Activated T-cell treated with anti-CD3 and anti-CD28 coated beads for 4 hours (primary cell): Measurements from ENCODE around the gene TESK1.
"Not testable (repeated sequence)": the region's sequence is repeated elsewhere in the genome, so short reads cannot be mapped to it uniquely, and the experiment has no call there.

Experiments used
- DNase-seq: peaks from one replicate; pipeline ENCODE4 v3.0.0-alpha.2; 2020

The TESK1 gene

DNA sequence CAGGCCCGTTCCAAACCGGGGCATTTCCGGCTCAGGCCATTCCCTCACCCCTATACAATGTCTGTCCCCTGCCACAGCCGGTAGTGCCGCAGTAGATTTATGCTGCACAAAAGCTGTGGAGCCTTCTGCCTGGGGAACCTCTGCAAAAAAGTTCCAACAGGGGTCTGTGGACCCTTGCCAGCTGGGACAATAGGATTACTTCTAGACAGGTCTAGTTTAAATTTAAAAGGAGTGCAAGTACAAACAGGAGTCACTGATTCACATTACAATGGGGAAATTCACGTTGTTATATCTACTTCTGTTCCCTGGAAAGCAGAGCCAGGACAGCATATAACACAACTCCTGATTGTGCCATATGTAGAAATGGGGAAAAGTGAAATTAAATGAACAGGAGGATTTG lies 21.5 kb upstream of the TESK1 start:
- not testable (repeated sequence) for DNase-seq

DNA sequence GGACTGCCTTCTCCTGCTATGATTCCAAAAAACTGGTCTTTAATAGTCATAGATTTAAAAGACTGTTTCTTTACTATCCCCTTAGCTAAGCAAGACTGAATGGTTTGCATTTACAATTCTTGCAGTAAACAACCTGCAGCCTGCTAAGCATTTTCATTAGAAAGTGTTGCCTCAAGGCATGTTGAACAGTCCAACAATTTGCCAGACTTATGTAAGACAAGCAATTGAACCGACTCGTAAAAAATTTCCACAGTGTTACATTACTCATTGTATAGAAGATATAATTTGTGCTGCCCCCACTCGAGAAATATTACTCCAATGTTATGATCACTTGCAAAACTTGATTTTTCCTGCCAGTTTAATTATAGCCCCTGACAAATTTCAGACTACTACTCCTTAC lies 20.4 kb upstream of the TESK1 start:
- DNase-seq = not testable (repeated sequence)

DNA sequence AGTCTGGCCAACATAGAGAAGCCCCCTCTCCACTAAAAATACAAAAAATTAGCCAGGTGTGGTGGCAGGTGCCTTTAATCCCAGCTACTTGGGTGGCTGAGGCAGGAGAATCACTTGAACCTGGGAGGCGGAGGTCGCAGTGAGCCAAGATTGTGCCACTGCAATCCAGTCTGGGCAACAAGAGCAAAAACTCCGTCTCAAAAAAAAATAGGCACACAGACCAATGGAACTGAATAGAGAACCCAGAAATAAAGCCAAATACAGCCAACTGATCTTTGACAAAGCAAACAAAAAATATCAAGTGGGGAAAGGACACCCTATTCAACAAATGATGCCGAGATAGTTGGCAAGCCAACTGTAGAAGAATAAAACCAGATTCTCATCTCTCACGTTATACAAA lies 16.6 kb upstream of the TESK1 start:
- not testable (repeated sequence) for DNase-seq

DNA sequence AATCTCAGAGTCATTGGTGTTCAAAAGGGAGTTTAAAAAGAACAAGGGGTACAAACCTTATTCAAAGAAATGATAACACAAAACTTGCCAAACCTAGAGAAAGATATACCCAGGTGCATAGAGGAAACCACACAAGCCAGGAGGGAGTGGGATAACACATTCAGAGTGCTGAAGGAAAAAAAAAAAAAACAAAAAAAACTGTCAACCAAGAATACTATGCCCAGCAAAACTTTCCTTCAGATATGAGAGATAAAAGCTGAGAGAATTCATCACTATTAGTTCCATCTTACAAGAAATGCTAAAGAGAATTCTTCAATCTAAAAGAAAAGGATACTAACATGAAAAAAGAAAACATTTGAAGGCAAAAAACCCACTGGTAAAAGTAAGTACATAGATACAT lies 11.5 kb upstream of the TESK1 start:
- DNase-seq = no peak

DNA sequence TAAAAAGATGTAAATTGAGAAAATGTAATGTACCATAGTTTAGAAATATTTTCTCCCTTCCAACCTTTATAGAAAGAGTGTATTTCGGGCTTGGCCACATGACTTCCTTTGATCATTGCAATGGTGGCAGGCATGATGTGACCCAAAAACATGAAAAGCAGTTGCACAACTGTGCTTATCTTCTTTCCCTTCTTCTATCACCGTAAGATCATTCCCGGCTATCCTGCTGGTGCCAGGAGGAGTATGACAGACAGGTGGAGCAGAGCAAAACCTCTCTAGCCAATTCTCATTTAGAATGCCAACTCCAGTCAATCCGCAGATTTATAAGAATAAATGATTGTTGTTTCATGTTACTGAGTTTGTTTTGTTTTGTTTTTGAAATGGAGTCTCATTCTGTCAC lies 10.6 kb upstream of the TESK1 start:
- no peak for DNase-seq

DNA sequence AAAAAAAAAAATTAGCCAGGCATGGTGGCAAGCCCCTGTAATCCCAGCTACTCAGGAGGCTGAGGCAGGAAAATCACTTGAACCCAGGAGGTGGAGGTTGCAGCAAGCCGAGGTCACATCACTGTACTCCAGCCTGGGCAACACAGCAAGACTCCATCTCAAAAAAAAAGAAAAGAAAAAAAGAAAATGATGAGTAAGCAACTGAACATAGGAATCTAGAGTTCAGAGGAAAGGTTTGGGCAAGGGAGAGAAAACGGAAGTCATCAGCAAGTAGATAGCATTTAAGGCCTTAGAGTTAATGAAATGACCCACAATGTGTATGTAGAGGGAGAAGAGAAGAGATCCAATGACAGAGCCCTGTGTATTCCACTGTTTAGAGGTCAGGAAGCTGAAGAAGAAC lies 8.2 kb upstream of the TESK1 start:
- not testable (repeated sequence) for DNase-seq

DNA sequence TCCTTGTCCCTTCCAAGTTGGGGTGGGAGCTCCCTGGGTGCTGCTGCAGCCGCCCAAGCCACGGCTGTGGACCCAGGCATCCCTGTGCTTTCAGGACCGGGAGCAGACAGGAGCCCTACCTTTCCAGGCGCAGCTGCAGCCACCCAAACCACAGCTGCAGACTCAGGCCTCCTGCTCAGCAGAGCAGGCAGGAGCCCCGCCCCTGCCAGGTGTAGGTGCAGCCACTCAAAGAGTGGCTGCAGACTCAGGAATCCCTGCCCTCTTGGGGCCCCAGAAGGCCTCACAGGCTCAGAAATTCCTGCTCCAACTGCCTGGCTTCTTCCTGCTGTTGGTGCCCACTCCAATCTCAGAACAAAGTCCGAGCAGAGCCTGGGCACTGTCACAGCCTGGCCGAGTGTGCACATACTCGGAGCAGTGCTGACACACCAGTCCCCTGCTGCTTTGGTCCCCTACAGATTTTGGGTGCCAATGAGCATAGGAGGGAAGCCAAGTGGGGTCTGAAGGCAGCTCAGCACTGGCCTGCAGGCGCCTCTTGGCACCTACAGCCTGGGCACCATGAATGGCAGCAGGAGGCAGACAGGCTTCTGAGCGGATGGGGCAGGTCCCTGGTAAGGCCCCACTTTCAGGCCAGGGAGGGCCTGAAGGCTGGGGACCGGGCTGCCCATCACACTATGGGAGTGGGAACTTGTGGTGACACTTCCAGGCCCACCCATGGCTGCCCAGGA lies 6.0 kb upstream of the TESK1 start:
- DNase-seq = no peak

DNA sequence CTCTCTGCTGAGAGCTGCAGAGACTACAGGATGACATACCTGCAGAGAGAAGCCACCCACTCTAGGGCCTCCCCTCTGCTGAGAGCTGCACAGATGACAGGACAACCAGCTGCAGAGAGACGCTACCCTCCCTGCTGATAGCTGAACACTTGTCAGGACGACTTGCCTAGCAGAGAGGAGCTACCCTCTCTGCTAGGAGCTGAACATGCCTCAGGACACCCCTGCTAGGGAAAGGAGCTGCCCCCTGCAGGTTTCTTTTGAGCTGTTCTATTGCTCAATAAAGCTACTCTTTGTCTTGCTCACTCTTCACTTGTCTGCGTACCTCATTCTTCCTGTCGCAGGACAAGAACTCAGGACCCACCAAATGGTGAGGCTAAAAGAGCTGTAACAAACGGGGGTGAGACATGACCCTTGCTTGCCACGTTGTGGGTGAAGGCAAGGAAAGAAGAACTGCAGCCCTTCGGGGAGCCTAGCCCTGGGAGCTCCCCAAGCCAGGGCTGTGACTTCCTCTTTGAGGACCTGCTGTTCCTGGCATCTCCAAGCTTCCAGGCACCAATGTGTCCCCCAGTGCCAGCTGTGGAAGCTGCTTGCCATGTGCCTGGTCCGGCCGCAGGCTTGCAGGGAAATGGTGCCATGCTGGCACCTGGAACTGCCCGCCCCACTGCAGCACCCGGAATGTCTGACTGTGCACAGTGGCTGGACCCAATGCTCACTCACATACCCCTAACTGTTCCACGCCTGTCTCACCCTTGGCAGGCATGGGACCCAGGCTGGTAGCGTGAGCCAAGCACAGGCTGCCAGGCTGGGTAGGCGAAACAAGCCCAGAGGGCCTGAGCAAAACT lies 5.1 kb upstream of the TESK1 start:
- no peak for DNase-seq

DNA sequence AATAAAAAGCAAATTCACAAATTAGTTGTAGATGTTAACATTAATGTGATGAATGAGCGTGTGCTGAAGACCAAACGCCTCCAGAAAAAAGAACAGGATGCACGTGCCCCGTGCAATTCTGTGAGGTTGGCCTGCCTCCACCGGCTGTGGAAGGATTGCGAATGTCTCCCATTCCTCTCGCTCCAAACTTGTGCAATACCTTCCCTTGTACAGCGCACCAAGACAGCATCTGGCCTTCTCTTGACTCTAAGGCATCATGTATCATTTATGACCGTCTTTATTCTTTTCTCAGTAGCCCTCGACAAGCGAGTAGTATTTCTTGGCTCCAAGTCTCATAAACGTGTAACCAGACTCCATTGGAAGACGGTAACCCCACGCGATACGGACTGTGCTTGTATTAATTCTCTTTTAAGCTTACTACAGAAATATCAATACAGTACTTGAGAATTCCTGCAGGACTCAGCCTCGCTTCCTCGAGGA lies 1.5 kb upstream of the TESK1 start:
- peak; percentile 27 for DNase-seq

DNA sequence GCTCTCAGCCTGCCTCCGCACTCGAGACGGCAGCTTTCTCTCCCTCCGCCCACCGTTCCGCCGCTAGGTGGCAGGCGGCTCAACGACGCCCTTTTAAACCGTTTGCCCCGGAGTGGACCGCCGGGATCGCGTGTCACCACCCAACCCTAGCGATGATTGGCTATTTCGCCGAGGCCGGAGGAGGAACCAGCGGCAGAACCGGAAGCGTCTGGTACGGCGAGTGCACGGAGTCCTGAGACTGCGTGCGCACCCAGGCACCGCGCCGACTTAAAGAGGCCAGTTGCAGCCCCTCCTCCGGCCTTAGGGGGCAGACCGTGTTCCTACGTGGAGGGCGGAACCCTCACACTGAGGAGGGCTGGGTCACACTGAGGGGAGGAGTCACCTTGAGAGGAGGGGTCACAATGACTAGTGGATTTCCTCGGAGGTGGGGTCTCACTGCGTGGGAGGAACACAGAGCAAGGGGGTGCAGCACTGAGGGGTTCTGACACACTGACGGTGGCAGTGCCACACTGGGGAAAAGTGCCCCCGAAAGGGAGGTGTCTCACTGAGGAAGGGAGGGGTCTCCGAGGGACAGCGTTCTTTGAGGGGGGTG lies 980 bp upstream of the TESK1 start:
- DNase-seq = peak; percentile 96

DNA sequence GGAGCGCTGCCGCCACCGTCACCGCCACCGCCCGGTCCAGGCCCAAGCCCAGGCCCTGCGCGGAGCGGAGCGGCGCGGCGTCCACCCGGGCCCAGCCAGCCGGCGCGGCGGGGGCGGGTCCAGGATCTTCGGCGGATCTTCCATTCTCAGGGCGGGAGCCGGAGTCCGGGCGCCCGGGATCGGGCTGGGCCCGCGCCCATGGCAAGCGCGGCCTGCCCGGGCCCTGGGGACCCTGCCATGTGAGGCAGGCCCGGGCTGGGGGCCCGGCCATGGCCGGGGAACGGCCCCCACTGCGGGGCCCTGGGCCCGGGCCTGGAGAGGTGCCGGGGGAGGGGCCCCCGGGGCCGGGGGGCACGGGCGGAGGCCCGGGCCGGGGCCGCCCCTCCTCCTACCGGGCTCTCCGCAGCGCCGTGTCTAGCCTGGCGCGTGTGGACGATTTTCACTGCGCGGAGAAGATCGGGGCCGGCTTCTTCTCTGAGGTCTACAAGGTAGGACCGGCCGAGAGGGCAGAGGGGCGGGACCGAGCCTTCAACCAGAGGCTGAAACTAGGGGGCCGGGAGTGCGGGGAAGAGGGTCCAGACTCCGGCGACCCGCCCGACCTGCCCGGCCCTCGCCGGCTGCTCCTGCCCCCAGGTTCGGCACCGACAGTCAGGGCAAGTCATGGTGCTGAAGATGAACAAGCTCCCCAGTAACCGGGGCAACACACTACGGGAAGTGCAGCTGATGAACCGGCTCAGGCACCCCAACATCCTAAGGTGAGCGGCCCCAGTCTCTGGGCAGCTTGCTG lies 482 bp downstream of the TESK1 start:
- DNase-seq = no peak

DNA sequence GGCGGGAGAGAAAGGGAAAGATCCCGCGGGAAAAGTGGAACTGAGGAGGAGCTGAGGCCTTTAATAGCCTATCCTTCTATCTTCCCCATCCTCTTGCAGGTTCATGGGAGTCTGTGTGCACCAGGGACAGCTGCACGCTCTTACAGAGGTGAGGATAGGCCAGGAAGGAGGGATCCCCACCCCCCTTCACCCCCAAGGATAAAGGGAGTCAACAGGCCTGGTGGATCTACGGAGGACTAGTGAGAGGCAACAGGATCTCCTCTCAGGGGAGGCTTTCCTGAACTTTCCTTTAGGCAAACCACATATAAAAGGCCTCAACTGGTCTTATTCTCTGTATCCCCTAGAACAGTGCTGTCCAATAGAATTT lies 1.1 kb downstream of the TESK1 start:
- DNase-seq = no peak

DNA sequence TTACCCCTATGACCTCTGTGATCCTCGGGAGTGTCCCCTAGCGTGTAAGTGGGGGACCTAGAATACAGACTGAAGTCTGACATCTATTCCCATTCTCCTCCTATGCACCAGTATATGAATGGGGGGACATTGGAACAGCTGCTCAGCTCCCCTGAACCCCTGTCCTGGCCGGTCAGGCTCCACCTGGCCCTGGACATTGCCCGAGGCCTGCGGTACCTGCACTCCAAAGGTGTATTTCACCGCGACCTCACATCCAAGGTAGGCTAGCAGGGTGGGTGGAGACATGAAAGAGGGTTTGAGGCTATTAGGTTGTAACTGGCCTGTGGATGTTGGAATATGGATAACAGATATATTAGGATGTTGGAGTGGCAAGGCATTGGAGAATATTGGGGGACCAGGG lies 1.7 kb downstream of the TESK1 start:
- DNase-seq = no peak

DNA sequence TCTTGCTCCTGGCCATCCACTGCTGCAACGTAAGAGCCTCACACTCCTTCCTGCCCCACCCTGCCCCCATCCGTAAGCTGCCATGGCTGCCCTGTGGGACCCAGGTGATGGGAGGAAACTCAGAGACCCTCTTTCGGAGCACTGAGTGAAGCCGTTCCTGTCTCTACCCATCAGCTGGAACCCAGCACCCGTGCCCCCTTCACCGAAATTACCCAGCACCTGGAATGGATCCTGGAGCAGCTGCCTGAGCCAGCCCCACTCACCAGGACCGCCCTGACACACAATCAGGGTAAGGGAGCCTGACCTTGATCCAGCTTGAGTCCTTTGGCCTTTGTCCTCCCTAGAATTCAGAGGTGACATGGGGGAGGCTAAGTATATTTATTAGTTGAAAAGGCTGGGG lies 3.2 kb downstream of the TESK1 start:
- no peak for DNase-seq

DNA sequence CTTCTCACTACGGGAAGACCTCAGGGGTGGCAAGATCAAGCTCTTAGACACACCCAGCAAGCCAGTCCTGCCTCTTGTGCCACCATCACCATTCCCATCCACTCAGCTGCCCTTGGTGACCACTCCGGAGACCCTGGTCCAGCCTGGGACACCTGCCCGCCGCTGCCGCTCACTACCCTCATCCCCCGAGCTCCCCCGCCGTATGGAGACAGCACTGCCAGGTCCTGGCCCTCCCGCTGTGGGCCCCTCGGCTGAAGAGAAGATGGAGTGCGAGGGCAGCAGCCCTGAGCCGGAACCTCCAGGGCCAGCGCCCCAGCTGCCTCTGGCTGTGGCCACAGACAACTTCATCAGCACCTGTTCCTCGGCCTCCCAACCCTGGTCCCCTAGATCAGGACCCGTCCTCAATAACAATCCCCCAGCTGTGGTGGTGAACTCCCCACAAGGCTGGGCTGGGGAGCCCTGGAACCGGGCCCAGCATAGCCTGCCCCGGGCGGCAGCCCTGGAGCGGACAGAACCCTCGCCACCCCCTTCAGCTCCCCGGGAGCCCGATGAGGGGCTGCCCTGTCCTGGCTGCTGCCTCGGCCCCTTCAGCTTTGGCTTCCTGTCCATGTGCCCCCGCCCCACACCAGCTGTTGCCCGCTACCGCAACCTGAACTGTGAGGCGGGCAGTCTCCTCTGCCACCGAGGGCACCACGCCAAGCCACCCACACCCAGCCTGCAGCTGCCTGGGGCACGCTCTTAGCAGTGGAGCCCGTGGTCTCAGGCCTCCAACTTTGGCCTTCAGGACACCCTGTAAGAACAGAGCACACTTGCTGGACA lies 4.1 kb downstream of the TESK1 start:
- no peak for DNase-seq

DNA sequence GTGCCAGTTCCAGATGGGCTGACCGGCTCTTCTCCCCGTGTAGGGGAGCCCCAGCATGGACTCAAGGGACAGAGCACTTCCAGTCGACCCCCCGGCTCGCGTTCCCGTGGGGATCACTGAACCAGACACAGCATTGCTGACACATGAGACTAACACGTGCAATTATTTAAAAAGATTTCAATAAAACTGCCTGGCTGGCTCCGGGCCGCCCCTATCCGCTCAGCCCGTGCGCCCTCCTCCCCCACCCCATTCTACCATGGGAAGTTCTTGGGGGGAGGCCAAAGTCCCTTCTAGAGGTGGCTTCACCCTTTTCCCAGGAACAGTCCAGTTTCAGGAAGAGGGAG lies 4.7 kb downstream of the TESK1 start:
- no peak for DNase-seq

DNA sequence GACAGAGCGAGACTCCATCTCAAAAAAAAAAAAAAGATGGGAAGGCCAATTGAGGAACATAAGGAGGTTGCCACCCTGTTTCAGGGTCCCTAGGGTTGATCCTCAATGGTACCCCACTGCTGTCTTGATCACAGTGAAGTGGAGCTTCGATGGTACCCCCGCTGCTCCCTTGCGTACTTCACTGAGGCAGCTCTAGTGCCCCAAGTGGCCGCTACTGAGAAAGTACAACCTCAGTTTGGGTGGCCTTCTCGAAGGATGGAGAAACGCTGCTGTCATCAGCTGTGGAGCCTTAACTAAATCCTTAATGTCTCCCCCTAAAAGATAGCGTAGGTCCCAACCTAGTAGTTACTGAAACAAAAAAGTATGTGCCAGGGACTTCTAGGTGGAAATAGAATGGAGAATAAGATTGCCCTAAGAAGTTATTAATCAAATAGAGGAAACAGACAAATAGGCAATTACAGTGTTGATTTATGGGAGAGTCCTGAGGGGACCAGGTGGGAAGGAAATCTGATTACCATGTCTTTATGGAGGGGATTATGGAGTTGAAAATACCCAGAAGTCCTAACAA lies 6.3 kb downstream of the TESK1 start:
- DNase-seq = peak; percentile 34

DNA sequence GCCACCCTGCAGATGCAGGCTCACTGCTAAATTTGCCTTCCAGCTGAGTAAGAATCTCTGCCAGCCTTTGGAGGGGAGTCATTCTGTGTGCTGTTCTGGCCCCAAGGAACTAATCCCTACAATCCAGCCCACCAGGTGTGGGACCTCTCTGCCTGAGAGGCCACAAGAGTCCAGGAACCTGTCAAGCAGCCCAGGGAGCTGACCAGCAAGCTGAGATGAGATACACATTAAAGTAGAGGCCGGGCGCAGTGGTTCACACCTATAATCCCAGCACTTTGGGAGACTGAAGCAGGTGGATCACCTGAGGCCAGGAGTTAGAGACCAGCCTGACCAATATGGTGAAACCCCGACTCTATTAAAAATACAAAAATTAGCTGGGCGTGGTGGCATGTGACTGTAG lies 7.0 kb downstream of the TESK1 start:
- not testable (repeated sequence) for DNase-seq

DNA sequence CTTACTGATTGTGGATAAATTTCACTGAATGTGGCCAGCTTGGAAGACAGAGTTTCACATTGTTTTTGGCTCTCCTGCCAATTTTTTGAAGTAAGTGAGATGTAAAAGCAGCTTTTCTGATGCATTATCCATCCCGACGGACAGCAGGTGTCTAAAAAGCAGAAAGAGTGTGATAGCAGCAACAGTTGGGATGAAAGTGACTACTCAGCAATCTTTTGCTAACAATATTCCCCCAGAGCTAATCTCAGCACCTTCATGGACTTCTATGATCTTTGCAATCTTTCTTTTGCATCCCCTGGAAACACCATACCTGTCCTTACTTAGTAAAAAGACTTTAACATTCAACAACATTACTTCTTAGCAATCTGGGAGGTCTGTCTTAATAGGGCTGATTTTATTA lies 7.8 kb downstream of the TESK1 start:
- DNase-seq = no peak

DNA sequence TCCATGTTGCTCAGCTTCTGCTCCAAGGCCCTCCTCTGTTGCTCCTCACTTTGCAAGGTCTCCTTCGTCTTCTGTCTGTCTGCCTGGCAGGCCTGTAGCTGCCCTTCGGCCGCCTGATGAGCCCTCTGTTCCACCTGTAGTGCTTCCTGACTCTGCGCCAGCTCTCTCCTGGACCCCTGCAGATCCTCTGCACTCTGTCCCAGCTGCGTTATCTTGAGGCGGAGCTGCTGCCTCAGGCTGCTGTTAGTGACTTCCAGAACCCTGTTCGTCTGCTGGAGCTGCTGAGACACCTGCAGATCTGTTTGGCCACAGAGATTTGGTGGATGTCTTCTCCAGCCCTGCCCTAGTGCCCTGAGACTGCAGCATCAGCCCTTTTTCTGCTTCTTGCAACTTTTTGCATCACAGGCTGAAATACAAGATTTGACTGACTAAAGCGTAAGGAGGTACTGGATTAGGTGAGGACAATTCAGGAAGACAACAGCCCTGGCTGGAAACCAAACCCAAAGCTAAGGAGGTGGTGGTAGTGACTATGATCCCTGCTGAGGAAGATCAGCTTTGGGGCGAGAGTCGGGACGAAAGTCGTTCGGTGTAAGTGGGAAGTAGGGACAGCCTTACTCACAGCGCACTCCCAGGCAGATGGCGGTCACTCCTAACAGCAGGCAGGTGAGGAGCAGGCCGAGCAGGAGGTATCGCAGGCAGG lies 11.1 kb downstream of the TESK1 start:
- DNase-seq = no peak
